Stomach (tissue), 4 donors: Measurements from ENCODE around the gene SSMEM1.

Source experiments
- POLR2A ChIP-seq, 4 donors: fragments of 450-650 bp; IDR thresholded peaks; one replicate each; pipeline ENCODE4 v1.6.1; 2016; ENCODE audit warnings: antibody characterized with exemption in 4 of 4, control low read depth in 2 of 4, mild to moderate bottlenecking in 1 of 4, moderate library complexity in 1 of 4
- POLR2AphosphoS5 ChIP-seq, 3 donors: sonication (generic); formaldehyde crosslinking; IDR thresholded peaks; one replicate each; pipeline ENCODE4 v1.6.1; 2016; ENCODE audit warnings: antibody characterized with exemption in 3 of 3
- TF ChIP-seq, protein P1 (sequence below), 7 experiments: fragments of 450-650 bp in 4 of 7; fragments of 200-600 bp in 3 of 7; sonication (generic) in 3 of 7; IDR thresholded peaks; one replicate each; pipeline ENCODE4 v1.5.1; 2016 to 2019; ENCODE audit warnings: antibody characterized with exemption in 7 of 7, control low read depth in 2 of 7, mild to moderate bottlenecking in 1 of 7

DNA sequence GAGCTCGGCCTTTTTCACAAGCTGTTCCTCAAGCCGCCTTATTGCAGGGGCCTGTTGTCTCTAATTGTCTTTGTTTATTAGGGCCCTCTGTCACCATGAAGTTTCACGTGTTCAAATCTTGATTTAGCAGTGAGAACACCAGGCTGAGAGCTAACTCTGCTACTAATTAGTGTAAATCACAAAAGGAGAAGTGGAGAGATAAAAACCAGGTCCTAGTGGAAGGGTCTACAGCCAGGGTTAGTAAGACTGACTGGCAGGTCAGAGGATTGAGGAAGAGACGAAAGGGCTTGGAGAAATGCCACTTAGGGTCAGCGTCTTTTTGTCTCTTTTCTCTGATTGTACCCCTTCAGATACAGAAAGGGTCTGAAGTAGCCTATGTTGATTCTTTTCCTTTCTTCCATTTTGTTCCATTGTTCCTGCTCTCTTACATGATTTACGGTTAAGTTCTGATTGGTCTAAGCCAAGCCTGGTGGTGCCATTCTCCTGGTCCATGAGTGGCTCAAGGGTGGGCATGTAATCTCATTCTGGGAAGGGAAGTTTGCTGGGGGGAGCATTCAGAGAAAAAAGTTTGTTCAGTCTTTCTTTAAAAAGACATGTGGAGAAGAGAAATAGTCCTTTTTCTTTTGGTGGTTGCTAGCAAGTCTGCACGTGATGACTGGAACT is 21.3 kb downstream of the SSMEM1 start:
- TF ChIP-seq, protein P1, sequence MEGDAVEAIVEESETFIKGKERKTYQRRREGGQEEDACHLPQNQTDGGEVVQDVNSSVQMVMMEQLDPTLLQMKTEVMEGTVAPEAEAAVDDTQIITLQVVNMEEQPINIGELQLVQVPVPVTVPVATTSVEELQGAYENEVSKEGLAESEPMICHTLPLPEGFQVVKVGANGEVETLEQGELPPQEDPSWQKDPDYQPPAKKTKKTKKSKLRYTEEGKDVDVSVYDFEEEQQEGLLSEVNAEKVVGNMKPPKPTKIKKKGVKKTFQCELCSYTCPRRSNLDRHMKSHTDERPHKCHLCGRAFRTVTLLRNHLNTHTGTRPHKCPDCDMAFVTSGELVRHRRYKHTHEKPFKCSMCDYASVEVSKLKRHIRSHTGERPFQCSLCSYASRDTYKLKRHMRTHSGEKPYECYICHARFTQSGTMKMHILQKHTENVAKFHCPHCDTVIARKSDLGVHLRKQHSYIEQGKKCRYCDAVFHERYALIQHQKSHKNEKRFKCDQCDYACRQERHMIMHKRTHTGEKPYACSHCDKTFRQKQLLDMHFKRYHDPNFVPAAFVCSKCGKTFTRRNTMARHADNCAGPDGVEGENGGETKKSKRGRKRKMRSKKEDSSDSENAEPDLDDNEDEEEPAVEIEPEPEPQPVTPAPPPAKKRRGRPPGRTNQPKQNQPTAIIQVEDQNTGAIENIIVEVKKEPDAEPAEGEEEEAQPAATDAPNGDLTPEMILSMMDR (IDR thresholded peaks at IDR 0.05), result no peak
- TF ChIP-seq POLR2A (IDR thresholded peaks at IDR 0.05) (no peak), POLR2AphosphoS5 (IDR thresholded peaks at IDR 0.05) (no peak)
